ENCODE data around the gene RER1.

RER1 gene

GRCh38 chr1:2407166-2407990, 15.7 kb downstream of the RER1 start:
- DNase-seq (ENCODE audit: low read depth): no peak

- no peak for DNase-seq (ENCODE audit: low read depth)
Observed at GRCh38 chr1:2407991-2408275, 16.3 kb downstream of the RER1 start.

- DNase-seq (ENCODE audit: low read depth): no peak
Observed at GRCh38 chr1:2408456-2408855, 16.8 kb downstream of the RER1 start.

GRCh38 chr1:2408859-2409276, 17.2 kb downstream of the RER1 start:
- no peak for DNase-seq (ENCODE audit: low read depth)

GRCh38 chr1:2409745-2410144, 18.1 kb downstream of the RER1 start:
- no peak for DNase-seq (ENCODE audit: low read depth)

- no peak for DNase-seq (ENCODE audit: low read depth)
Observed at GRCh38 chr1:2411801-2412394, 20.3 kb downstream of the RER1 start.

- peak; percentile 99 for DNase-seq (ENCODE audit: low read depth)
Observed at GRCh38 chr1:2412395-2412772, 20.7 kb downstream of the RER1 start, which contains the start of gene PEX10. Gene PEX10, minus strand, starts transcription at chr1:2412564. Its CDS starts 62 bp downstream, at chr1:2412502.

GRCh38 chr1:2412773-2413494, 21.3 kb downstream of the RER1 start:
- DNase-seq (ENCODE audit: low read depth): no peak

GRCh38 chr1:2413495-2414296, 22.1 kb downstream of the RER1 start:
- no peak for DNase-seq (ENCODE audit: low read depth)

GRCh38 chr1:2414297-2414958, 22.8 kb downstream of the RER1 start:
- peak; percentile 70 for DNase-seq (ENCODE audit: low read depth)

GRCh38 chr1:2415337-2415736, 23.7 kb downstream of the RER1 start:
- no peak for DNase-seq (ENCODE audit: low read depth)

GRCh38 chr1:2415801-2416208, 24.2 kb downstream of the RER1 start:
- DNase-seq (ENCODE audit: low read depth): no peak

- no peak for DNase-seq (ENCODE audit: low read depth)
Observed at GRCh38 chr1:2416403-2416802, 24.8 kb downstream of the RER1 start.

- no peak for DNase-seq (ENCODE audit: low read depth)
Observed at GRCh38 chr1:2417083-2417832, 25.6 kb downstream of the RER1 start.

GRCh38 chr1:2417833-2418225, 26.2 kb downstream of the RER1 start:
- DNase-seq (ENCODE audit: low read depth): no peak

GRCh38 chr1:2418791-2419320, 27.2 kb downstream of the RER1 start:
- no peak for DNase-seq (ENCODE audit: low read depth)

- DNase-seq (ENCODE audit: low read depth): no peak
Observed at GRCh38 chr1:2419416-2419815, 27.8 kb downstream of the RER1 start.

GRCh38 chr1:2422523-2422922, 30.9 kb downstream of the RER1 start:
- DNase-seq (ENCODE audit: low read depth): no peak

- DNase-seq (ENCODE audit: low read depth): no peak
Observed at GRCh38 chr1:2425892-2426291, 34.3 kb downstream of the RER1 start.

GRCh38 chr1:2426540-2426939, 34.9 kb downstream of the RER1 start:
- no peak for DNase-seq (ENCODE audit: low read depth)

- no peak for DNase-seq (ENCODE audit: low read depth)
Observed at GRCh38 chr1:2427051-2427450, 35.4 kb downstream of the RER1 start.
